HepG2 (cell line): ENCODE results near the gene POLR2M. TPM values are rescaled to one million over a fixed set of nuclear protein-coding genes. Genes with fewer than 3 reads are reported as not detected.

Experiments used
- ATAC-seq: fragments of 200-7000 bp; cut with Tn5 transposase; 3 replicates; pipeline ENCODE4 v1.9.1; 2020; ENCODE audit warnings: mild to moderate bottlenecking, moderate library complexity
- BruUV-seq: library from RNA; stranded (reverse); fragments of 400-500 nt; replicated peaks from 2 replicates; lab custom pipeline; 2021; lab: Mats Ljungman, UMichigan
- CTCF ChIA-PET: fragments of 300-600 bp; formaldehyde crosslinking; extraction: SDS; loops from one replicate; lab custom pipeline; 2021; ENCODE audit warnings: low total read pairs, inconsistent platforms, low intra/inter-chr PET ratio; lab: Yijun Ruan, JAX
- POLR2A ChIA-PET: fragments of 350-600 bp; sonication (Branson Sonifier 250); formaldehyde crosslinking; loops from one replicate; lab custom pipeline; 2020; ENCODE audit warnings: antibody characterized with exemption, inconsistent platforms; lab: Yijun Ruan, JAX
- DNase-seq: peaks from one replicate; pipeline ENCODE4 v3.0.0-alpha.2; 2015; ENCODE audit warnings: low spot score
- FAIRE-seq: peaks from 3 replicates; lab custom pipeline; 2011; peaks lifted over from hg19 to GRCh38; lab: Jason Lieb, UNC
- H2AFZ ChIP-seq: one replicate; pipeline ENCODE4 v1.6.1; 2011; ENCODE audit warnings: low read length, inconsistent platforms
- H3K27ac ChIP-seq: fragments of 300-600 bp; 3 replicates; pipeline ENCODE4 v1.8.0; 2011; ENCODE audit warnings: mixed run types, mild to moderate bottlenecking, mixed read lengths, low read length, inconsistent platforms; ENCODE audit not compliant: insufficient read depth; ENCODE audit errors: extremely low read length
- H3K27me3 ChIP-seq, 2 experiments: fragments of 200-600 bp in 1 of 2; 2 replicates in 1 of 2; 3 replicates in 1 of 2; pipeline versions ENCODE4 v1.6.0 to v1.8.0; 2011; ENCODE audit warnings: low read length in 2 of 2, mild to moderate bottlenecking in 2 of 2, moderate library complexity in 2 of 2, inconsistent platforms in 1 of 2; ENCODE audit not compliant: insufficient read depth in 2 of 2, control insufficient read depth in 1 of 2
- H3K36me3 ChIP-seq, 2 experiments: fragments of 200-600 bp in 1 of 2; replicated peaks in 1 of 2; 2 replicates in 1 of 2; 3 replicates in 1 of 2; pipeline versions ENCODE4 v1.5.1 to v1.8.0; 2011; ENCODE audit warnings: low read length in 2 of 2, inconsistent platforms in 1 of 2; ENCODE audit not compliant: insufficient read depth in 2 of 2, control insufficient read depth in 1 of 2
- H3K4me1 ChIP-seq: 2 replicates; pipeline ENCODE4 v1.5.1; 2012; ENCODE audit warnings: low read length, inconsistent platforms; ENCODE audit not compliant: insufficient read depth
- H3K4me2 ChIP-seq: 2 replicates; pipeline ENCODE4 v1.6.0; 2011; ENCODE audit warnings: low read depth, low read length, inconsistent platforms
- H3K4me3 ChIP-seq, 3 experiments: fragments of 200-600 bp in 1 of 3; sonication (generic), shearing (Covaris generic) in 1 of 3; replicated peaks in 1 of 3; 2 replicates each; pipeline ENCODE4 v1.5.1; 2011 to 2016; ENCODE audit warnings: low read length in 3 of 3, inconsistent platforms in 2 of 3, low read depth in 2 of 3, mild to moderate bottlenecking in 2 of 3, control low read depth in 1 of 3, mixed read lengths in 1 of 3; ENCODE audit not compliant: insufficient read depth in 1 of 3
- H3K79me2 ChIP-seq: one replicate; pipeline ENCODE4 v1.6.1; 2011; ENCODE audit warnings: low read length, inconsistent platforms; ENCODE audit not compliant: insufficient read depth
- H3K9ac ChIP-seq: 2 replicates; pipeline ENCODE4 v1.6.0; 2011; ENCODE audit warnings: mild to moderate bottlenecking, low read depth, low read length, inconsistent platforms; ENCODE audit not compliant: insufficient read depth
- H3K9me3 ChIP-seq: 2 replicates; pipeline ENCODE4 v1.5.1; 2012; ENCODE audit warnings: mild to moderate bottlenecking, low read length
- H4K20me1 ChIP-seq: 2 replicates; pipeline ENCODE4 v1.6.0; 2011; ENCODE audit warnings: inconsistent platforms, mild to moderate bottlenecking, low read length, moderate library complexity; ENCODE audit not compliant: insufficient read depth
- FOXC1 ChIP-seq: sonication (generic); formaldehyde crosslinking; IDR thresholded peaks from 2 replicates; pipeline ENCODE4 v1.8.0; 2022; ENCODE audit warnings: mild to moderate bottlenecking, missing genetic modification reagents, borderline replicate concordance
- LCORL ChIP-seq, 2 experiments: fragments of 450-650 bp in 1 of 2; sonication (generic) in 1 of 2; formaldehyde crosslinking in 1 of 2; IDR thresholded peaks; 2 replicates each; pipeline versions ENCODE4 v1.5.0 to v1.6.1; 2017 to 2020; ENCODE audit warnings: antibody characterized with exemption in 1 of 2, missing genetic modification reagents in 1 of 2
- MIER3 ChIP-seq: IDR thresholded peaks from 2 replicates; pipeline ENCODE4 v1.6.1; 2016; ENCODE audit warnings: missing compliant biosample characterization, borderline replicate concordance
- ONECUT2 ChIP-seq: sonication (generic); formaldehyde crosslinking; IDR thresholded peaks from 2 replicates; pipeline ENCODE4 v1.4.0; 2020; ENCODE audit warnings: missing genetic modification reagents
- RBAK ChIP-seq: sonication (generic); formaldehyde crosslinking; IDR thresholded peaks from 2 replicates; pipeline ENCODE4 v1.5.1; 2020; ENCODE audit warnings: mild to moderate bottlenecking, missing genetic modification reagents
- ZFP36 ChIP-seq: fragments of 150-350 bp; IDR thresholded peaks from 2 replicates; pipeline ENCODE4 v1.6.1; 2018; ENCODE audit warnings: borderline replicate concordance, low read length, low read depth; ENCODE audit not compliant: partially characterized antibody
- ZNF180 ChIP-seq: sonication (generic); formaldehyde crosslinking; IDR thresholded peaks from 2 replicates; pipeline ENCODE4 v1.4.0; 2020; ENCODE audit warnings: low read depth, missing genetic modification reagents, borderline replicate concordance
- ZNF652 ChIP-seq: IDR thresholded peaks from 2 replicates; pipeline ENCODE4 v1.6.1; 2016; ENCODE audit warnings: low read depth, borderline replicate concordance
- ZNF879 ChIP-seq: sonication (generic); formaldehyde crosslinking; IDR thresholded peaks from 2 replicates; pipeline ENCODE4 v1.8.1; 2023; ENCODE audit warnings: missing genetic modification reagents
- WGBS: methylation state at CpG from one replicate; pipeline ENCODE4 v1.1.6; 2017; ENCODE audit warnings: low lambda C conversion rate; 5-methylcytosine and 5-hydroxymethylcytosine counted together
- in situ Hi-C: cut with HindIII; loops from 2 replicates; pipeline ENCODE4 v1.10.0; 2017; ENCODE audit warnings: low pct_unique_long_range_greater_than_20kb; ENCODE audit not compliant: extremely low pct_ligation_motif_present
- intact Hi-C: fragments of 100-400 bp; cut with micrococcal nuclease; formaldehyde crosslinking; loops from one replicate; pipeline ENCODE4 v1.10.0; 2022; ENCODE audit not compliant: unreplicated experiment
- polyA plus RNA-seq, 8 experiments: library from polyadenylated mRNA; depleted of rRNA in 3 of 8; stranded (reverse) in 7 of 8; unstranded in 1 of 8; fragments of >200 nt; fragmentation: Illumina TruSeq in 4 of 8; extraction: Trizol in 4 of 8; gene quantifications; 2 replicates each; pipeline versions ENCODE4 v1.2.1 to v1.2.3, GENCODE V29; 2011 to 2016; ENCODE audit warnings: low read depth in 4 of 8, missing spikeins in 1 of 8, mixed read lengths in 1 of 8; ENCODE audit not compliant: insufficient read depth in 1 of 8
- total RNA-seq, 5 experiments: library from RNA; depleted of rRNA; stranded (reverse); fragments of >200 nt; fragmentation: Illumina TruSeq; extraction: Trizol; gene quantifications; 2 replicates each; pipeline ENCODE4 v1.2.3, GENCODE V29; 2016; ENCODE audit warnings: low read depth in 1 of 5
- TF ChIP-seq, protein P1 (sequence below): sonication (generic); formaldehyde crosslinking; IDR thresholded peaks from 2 replicates; pipeline ENCODE4 v1.4.0; 2020; ENCODE audit warnings: missing genetic modification reagents

POLR2M gene
- total and polyA plus RNA-seq, 2 of the 13 experiments (the other 11 are each of a cell fraction or from before 2014, with no cell fraction given): 25.9 to 48.5 TPM

DNA sequence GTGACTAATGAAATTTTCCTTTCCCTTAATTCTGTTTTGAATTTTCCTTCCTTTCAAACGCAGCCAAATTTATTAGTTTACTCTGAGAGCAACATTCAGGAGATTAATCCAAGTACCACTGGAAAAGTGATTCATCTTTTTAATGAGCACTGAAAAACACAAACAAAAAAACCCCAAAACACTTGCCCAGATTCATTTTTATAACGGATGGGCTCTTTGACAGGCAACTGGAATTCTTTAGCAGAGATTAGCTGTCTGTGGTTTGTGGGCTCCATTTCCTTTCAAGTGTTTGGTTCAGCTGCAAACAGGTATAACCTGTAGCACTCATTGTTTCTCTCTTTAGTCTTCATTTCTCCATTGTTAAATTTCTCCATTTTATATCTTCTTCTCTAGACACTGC is 3.1 kb upstream of the POLR2M start:
- Histone ChIP-seq H3K4me2 (no peak overlapping the region), H3K79me2 (peaks cover 16% of the 10 kb centered on the region), H3K36me3 (no peaks in the 10 kb centered on the region), H4K20me1 (no peaks in the 10 kb centered on the region), H3K9ac (no peak overlapping the region), H3K4me3 (no peak overlapping the region), H3K27me3 (peaks cover 0 to 22% of the 10 kb centered on the region in 2 experiments; a peak in 3 of 5 replicates), H3K9me3 (peaks cover 5% of the 10 kb centered on the region; the same call in 1 of the 2 replicates), H2AFZ (no peak overlapping the region), H3K27ac (no peak overlapping the region), H3K4me1 (peaks cover 15% of the 10 kb centered on the region)
- DNase-seq (no peak), ATAC-seq (no peak), FAIRE-seq (no peak)
- intact Hi-C loops: no loop called here
- no TSS peak for BruUV-seq
- CTCF ChIA-PET: no interaction called here
- TF ChIP-seq RBAK (CRISPR knock-in tag) (no peak), ZNF652 (CRISPR knock-in tag) (no peak), LCORL (IDR thresholded peaks at IDR 0.05) (no peak), LCORL (CRISPR knock-in tag; IDR thresholded peaks at IDR 0.05) (no peak), FOXC1 (no peak), MIER3 (no peak), ZNF180 (CRISPR knock-in tag) (no peak), ZFP36 (no peak), ONECUT2 (CRISPR knock-in tag) (no peak), ZNF879 (no peak)
- TF ChIP-seq, protein P1, sequence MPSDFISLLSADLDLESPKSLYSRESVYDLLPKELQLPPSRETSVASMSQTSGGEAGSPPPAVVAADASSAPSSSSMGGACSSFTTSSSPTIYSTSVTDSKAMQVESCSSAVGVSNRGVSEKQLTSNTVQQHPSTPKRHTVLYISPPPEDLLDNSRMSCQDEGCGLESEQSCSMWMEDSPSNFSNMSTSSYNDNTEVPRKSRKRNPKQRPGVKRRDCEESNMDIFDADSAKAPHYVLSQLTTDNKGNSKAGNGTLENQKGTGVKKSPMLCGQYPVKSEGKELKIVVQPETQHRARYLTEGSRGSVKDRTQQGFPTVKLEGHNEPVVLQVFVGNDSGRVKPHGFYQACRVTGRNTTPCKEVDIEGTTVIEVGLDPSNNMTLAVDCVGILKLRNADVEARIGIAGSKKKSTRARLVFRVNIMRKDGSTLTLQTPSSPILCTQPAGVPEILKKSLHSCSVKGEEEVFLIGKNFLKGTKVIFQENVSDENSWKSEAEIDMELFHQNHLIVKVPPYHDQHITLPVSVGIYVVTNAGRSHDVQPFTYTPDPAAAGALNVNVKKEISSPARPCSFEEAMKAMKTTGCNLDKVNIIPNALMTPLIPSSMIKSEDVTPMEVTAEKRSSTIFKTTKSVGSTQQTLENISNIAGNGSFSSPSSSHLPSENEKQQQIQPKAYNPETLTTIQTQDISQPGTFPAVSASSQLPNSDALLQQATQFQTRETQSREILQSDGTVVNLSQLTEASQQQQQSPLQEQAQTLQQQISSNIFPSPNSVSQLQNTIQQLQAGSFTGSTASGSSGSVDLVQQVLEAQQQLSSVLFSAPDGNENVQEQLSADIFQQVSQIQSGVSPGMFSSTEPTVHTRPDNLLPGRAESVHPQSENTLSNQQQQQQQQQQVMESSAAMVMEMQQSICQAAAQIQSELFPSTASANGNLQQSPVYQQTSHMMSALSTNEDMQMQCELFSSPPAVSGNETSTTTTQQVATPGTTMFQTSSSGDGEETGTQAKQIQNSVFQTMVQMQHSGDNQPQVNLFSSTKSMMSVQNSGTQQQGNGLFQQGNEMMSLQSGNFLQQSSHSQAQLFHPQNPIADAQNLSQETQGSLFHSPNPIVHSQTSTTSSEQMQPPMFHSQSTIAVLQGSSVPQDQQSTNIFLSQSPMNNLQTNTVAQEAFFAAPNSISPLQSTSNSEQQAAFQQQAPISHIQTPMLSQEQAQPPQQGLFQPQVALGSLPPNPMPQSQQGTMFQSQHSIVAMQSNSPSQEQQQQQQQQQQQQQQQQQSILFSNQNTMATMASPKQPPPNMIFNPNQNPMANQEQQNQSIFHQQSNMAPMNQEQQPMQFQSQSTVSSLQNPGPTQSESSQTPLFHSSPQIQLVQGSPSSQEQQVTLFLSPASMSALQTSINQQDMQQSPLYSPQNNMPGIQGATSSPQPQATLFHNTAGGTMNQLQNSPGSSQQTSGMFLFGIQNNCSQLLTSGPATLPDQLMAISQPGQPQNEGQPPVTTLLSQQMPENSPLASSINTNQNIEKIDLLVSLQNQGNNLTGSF: no peak
- WGBS: 0% methylated on average over 2 of the region's 2 CpGs
- in situ Hi-C loops: no loop called here
- POLR2A ChIA-PET: no interaction called here
